ENCODE results near the gene ERO1A.
"Not testable (repeated sequence)": the region's sequence is repeated elsewhere in the genome, so short reads cannot be mapped to it uniquely, and the experiment has no call there.

Gene ERO1A

GRCh38 chr14:52695481-52696091, at the start of gene ERO1A:
Gene ERO1A, minus strand, starts transcription at chr14:52695558. Its CDS starts 77 bp downstream, at chr14:52695481.
- peak; percentile 21 to 72 (median 28) for DNase-seq (ENCODE audit: low read depth in 3 of 3)

GRCh38 chr14:52741865-52742264, 46.5 kb upstream of the ERO1A start:
- no peak for DNase-seq (ENCODE audit: low read depth in 3 of 3)

- DNase-seq (ENCODE audit: low read depth in 3 of 3), result no peak
Observed at GRCh38 chr14:52740751-52741150, 45.4 kb upstream of the ERO1A start.

GRCh38 chr14:52738409-52738808, 43.1 kb upstream of the ERO1A start:
- no peak for DNase-seq (ENCODE audit: low read depth in 3 of 3)

- DNase-seq (ENCODE audit: low read depth in 3 of 3), result no peak
Observed at GRCh38 chr14:52735921-52736489, 40.6 kb upstream of the ERO1A start.

- no peak for DNase-seq (ENCODE audit: low read depth in 3 of 3)
Observed at GRCh38 chr14:52733824-52734223, 38.5 kb upstream of the ERO1A start.

- no peak for DNase-seq (ENCODE audit: low read depth in 3 of 3)
Observed at GRCh38 chr14:52730709-52731111, 35.4 kb upstream of the ERO1A start.

- peak; percentile 97 to 100 (median 98) for DNase-seq (ENCODE audit: low read depth in 3 of 3)
Observed at GRCh38 chr14:52729925-52730708, 34.8 kb upstream of the ERO1A start, which contains the start of gene STYX. Gene STYX, plus strand, starts transcription at chr14:52730166. Its CDS starts 309 bp downstream, at chr14:52730475.

GRCh38 chr14:52729585-52729924, 34.2 kb upstream of the ERO1A start:
- no peak for DNase-seq (ENCODE audit: low read depth in 3 of 3)

- not testable (repeated sequence) for DNase-seq (ENCODE audit: low read depth in 3 of 3)
Observed at GRCh38 chr14:52729035-52729434, 33.7 kb upstream of the ERO1A start.

- not testable (repeated sequence) for DNase-seq (ENCODE audit: low read depth in 3 of 3)
Observed at GRCh38 chr14:52727509-52727908, 32.2 kb upstream of the ERO1A start.

GRCh38 chr14:52724360-52724644, 28.9 kb upstream of the ERO1A start:
- no peak for DNase-seq (ENCODE audit: low read depth in 3 of 3)

- no peak for DNase-seq (ENCODE audit: low read depth in 3 of 3)
Observed at GRCh38 chr14:52723514-52724359, 28.4 kb upstream of the ERO1A start.

GRCh38 chr14:52716155-52716554, 20.8 kb upstream of the ERO1A start:
- no peak for DNase-seq (ENCODE audit: low read depth in 3 of 3)

- DNase-seq (ENCODE audit: low read depth in 3 of 3), result no peak
Observed at GRCh38 chr14:52711666-52712065, 16.3 kb upstream of the ERO1A start.

GRCh38 chr14:52706724-52707706, 11.7 kb upstream of the ERO1A start, which contains the start of gene PSMC6:
Gene PSMC6, plus strand, starts transcription at chr14:52707200. Its CDS starts 20 bp downstream, at chr14:52707220.
- peak; percentile 92 to 96 (median 94) for DNase-seq (ENCODE audit: low read depth in 3 of 3)

- peak in 2 of 3 experiments; percentile 24 to 36 for DNase-seq (ENCODE audit: low read depth in 3 of 3)
Observed at GRCh38 chr14:52706286-52706685, 10.9 kb upstream of the ERO1A start.

GRCh38 chr14:52703664-52704063, 8.3 kb upstream of the ERO1A start:
- no peak for DNase-seq (ENCODE audit: low read depth in 3 of 3)

GRCh38 chr14:52703225-52703624, 7.9 kb upstream of the ERO1A start:
- no peak for DNase-seq (ENCODE audit: low read depth in 3 of 3)

- no peak for DNase-seq (ENCODE audit: low read depth in 3 of 3)
Observed at GRCh38 chr14:52701223-52701622, 5.9 kb upstream of the ERO1A start.

- no peak for DNase-seq (ENCODE audit: low read depth in 3 of 3)
Observed at GRCh38 chr14:52700701-52701172, 5.4 kb upstream of the ERO1A start.

All from stimulated activated CD4-positive, alpha-beta T cell treated with anti-CD3 and anti-CD28 coated beads, TNF-alpha, amount 100 ng/mL, for 24 hours (primary cell).